Activated T-cell treated with anti-CD3 and anti-CD28 coated beads for 4 hours (primary cell): Measurements from ENCODE around the gene TMEM132A.
A peak's percentile ranks its signal among the peaks of the same experiment; 100 is the strongest.
"Not testable (repeated sequence)": the region's sequence is repeated elsewhere in the genome, so short reads cannot be mapped to it uniquely, and the experiment has no call there.

Experiments used
- DNase-seq: peaks from one replicate; pipeline ENCODE4 v3.0.0-alpha.2; 2020

Gene TMEM132A

GRCh38 chr11:60970369-60970774 lies 46.1 kb downstream of the TMEM132A start:
- DNase-seq = peak; percentile 78

GRCh38 chr11:60970890-60971289 lies 46.6 kb downstream of the TMEM132A start:
- DNase-seq = no peak

- peak; percentile 50 for DNase-seq
These were observed 47.3 kb downstream of the TMEM132A start, which contains the start of gene CD6 for GRCh38 chr11:60971520-60971919. CD6 (plus strand) TSS chr11:60971680; CDS start chr11:60971866, 186 bp downstream.

GRCh38 chr11:60972182-60973030 lies 48.1 kb downstream of the TMEM132A start:
- no peak for DNase-seq

- DNase-seq = no peak
These were observed 49.4 kb downstream of the TMEM132A start for GRCh38 chr11:60973699-60974098.

- DNase-seq = not testable (repeated sequence)
These were observed 50.1 kb downstream of the TMEM132A start for GRCh38 chr11:60974316-60974715.

- DNase-seq = no peak
These were observed 50.5 kb downstream of the TMEM132A start for GRCh38 chr11:60974726-60975125.

- DNase-seq = no peak
These were observed 53.0 kb downstream of the TMEM132A start for GRCh38 chr11:60977224-60977623.

- DNase-seq = no peak
These were observed 53.6 kb downstream of the TMEM132A start for GRCh38 chr11:60977836-60978235.

- no peak for DNase-seq
These were observed 54.5 kb downstream of the TMEM132A start for GRCh38 chr11:60978546-60979380.

- no peak for DNase-seq
These were observed 57.3 kb downstream of the TMEM132A start for GRCh38 chr11:60981515-60981914.

- no peak for DNase-seq
These were observed 57.9 kb downstream of the TMEM132A start for GRCh38 chr11:60982184-60982583.

GRCh38 chr11:60984149-60984548 lies 59.9 kb downstream of the TMEM132A start:
- DNase-seq = no peak

- DNase-seq = no peak
These were observed 60.4 kb downstream of the TMEM132A start for GRCh38 chr11:60984636-60985035.

GRCh38 chr11:60985501-60985900 lies 61.2 kb downstream of the TMEM132A start:
- no peak for DNase-seq

- peak; percentile 79 for DNase-seq
These were observed 62.0 kb downstream of the TMEM132A start for GRCh38 chr11:60985991-60986915.
